ENCODE measurements around the gene AHCTF1.
"Not testable (repeated sequence)": the region's sequence is repeated elsewhere in the genome, so short reads cannot be mapped to it uniquely, and the experiment has no call there.

Gene AHCTF1

DNA sequence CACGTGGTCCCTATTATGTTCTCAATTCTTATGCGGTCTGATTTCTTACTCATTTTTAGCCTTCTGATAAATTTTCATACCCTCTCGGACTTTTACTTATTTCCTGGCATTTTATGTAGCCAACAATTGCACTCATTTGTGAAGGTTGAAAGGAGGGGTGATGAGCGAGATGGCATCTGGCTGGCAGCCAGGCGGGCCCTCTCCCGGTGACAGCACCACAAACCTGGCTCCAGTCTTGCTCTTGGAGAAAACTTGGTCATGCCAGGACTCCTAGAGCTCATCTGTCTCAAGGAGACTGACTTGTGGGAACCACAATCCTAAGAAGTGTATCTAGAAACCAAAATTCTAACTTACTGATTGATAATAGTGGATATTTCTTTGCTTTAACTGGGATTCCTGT, 14.6 kb upstream of the AHCTF1 start:
- H3K4me1 ChIP-seq (ENCODE audit: control insufficient read depth, insufficient read depth, low read length): no peaks in the 10 kb centered on the region
- H3K9me3 ChIP-seq (ENCODE audit: control insufficient read depth, low read length): no peaks in the 10 kb centered on the region
- no peaks in the 10 kb centered on the region for H3K27me3 ChIP-seq (ENCODE audit: control insufficient read depth, insufficient read depth, low read length)
- no peak overlapping the region for H3K9ac ChIP-seq (ENCODE audit: low read length)
- no peaks in the 10 kb centered on the region for H3K36me3 ChIP-seq (ENCODE audit: control insufficient read depth, insufficient read depth, low read length)
- no peak overlapping the region for H3K4me3 ChIP-seq (ENCODE audit: low read length)

DNA sequence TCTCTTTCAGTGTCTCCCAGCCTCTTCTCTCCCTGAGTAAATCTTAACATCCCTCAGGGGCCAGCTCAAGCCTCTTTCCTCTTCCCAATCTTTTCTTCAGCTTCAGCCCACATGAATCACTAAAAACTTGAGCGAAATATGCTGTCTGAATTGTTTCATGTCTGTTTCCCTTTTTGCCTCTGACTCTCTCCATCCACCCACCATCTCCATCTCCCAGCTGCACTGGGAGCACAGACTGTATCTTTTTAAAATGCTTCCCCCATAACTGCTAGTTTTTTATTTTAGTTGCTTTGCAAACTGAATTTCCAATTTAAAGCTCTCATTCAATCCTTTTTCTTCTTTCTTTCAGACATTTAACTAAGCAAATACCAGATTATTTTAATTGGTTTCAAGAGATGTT, 3.0 kb upstream of the AHCTF1 start:
- Histone ChIP-seq H3K9ac (ENCODE audit: low read length) (no peak overlapping the region), H3K27me3 (ENCODE audit: control insufficient read depth, insufficient read depth, low read length) (no peaks in the 10 kb centered on the region), H3K36me3 (ENCODE audit: control insufficient read depth, insufficient read depth, low read length) (no peaks in the 10 kb centered on the region), H3K4me1 (ENCODE audit: control insufficient read depth, insufficient read depth, low read length) (peaks cover 8% of the 10 kb centered on the region), H3K4me3 (ENCODE audit: low read length) (no peak overlapping the region), H3K9me3 (ENCODE audit: control insufficient read depth, low read length) (no peaks in the 10 kb centered on the region)

DNA sequence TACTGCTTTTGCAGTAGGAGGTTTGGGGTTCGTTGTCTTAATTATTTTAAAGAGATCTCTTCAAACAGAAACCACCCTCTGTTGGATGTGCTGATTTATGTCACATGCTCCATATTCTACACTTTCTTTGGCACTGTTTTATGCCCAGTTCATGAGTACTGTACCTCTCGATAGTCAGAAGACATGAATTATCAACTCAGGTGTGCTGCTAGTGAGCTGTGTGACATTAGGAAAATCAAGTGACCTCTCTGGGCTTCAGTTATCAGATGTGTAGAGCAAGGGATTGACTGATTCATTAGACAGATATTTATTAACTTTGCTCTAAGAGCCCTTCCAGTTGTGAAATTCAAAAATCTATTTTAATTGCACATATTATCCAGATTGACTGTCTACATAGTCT, 2.1 kb upstream of the AHCTF1 start:
- H3K4me3 ChIP-seq (ENCODE audit: low read length): no peak overlapping the region
- H3K27me3 ChIP-seq (ENCODE audit: control insufficient read depth, insufficient read depth, low read length): no peaks in the 10 kb centered on the region
- peaks cover 9% of the 10 kb centered on the region for H3K4me1 ChIP-seq (ENCODE audit: control insufficient read depth, insufficient read depth, low read length)
- no peaks in the 10 kb centered on the region for H3K9me3 ChIP-seq (ENCODE audit: control insufficient read depth, low read length)
- no peak overlapping the region for H3K9ac ChIP-seq (ENCODE audit: low read length)
- no peaks in the 10 kb centered on the region for H3K36me3 ChIP-seq (ENCODE audit: control insufficient read depth, insufficient read depth, low read length)

DNA sequence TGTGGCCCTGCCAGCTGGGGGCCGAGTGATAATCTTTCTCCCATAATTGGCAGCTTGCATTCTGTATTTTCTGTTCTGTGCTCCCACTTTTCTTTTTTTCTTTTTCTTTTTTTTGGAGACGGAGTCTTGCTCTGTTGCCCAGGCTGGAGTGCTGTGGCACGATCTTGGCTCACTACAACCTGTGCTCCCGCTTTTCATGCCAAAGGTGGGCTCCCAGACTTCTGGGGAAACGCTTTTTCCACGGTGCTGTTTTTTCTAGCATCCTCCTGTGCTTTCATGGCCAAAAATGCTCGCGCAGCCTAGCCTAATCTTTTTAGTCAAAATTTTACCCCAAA, 585 bp upstream of the AHCTF1 start:
- H3K4me3 ChIP-seq (ENCODE audit: low read length): peak overlapping the region; percentile 60
- peaks cover 9% of the 10 kb centered on the region for H3K4me1 ChIP-seq (ENCODE audit: control insufficient read depth, insufficient read depth, low read length)
- peak overlapping the region; percentile 77 for H3K9ac ChIP-seq (ENCODE audit: low read length)
- no peaks in the 10 kb centered on the region for H3K27me3 ChIP-seq (ENCODE audit: control insufficient read depth, insufficient read depth, low read length)
- H3K36me3 ChIP-seq (ENCODE audit: control insufficient read depth, insufficient read depth, low read length): no peaks in the 10 kb centered on the region
- H3K9me3 ChIP-seq (ENCODE audit: control insufficient read depth, low read length): no peaks in the 10 kb centered on the region

DNA sequence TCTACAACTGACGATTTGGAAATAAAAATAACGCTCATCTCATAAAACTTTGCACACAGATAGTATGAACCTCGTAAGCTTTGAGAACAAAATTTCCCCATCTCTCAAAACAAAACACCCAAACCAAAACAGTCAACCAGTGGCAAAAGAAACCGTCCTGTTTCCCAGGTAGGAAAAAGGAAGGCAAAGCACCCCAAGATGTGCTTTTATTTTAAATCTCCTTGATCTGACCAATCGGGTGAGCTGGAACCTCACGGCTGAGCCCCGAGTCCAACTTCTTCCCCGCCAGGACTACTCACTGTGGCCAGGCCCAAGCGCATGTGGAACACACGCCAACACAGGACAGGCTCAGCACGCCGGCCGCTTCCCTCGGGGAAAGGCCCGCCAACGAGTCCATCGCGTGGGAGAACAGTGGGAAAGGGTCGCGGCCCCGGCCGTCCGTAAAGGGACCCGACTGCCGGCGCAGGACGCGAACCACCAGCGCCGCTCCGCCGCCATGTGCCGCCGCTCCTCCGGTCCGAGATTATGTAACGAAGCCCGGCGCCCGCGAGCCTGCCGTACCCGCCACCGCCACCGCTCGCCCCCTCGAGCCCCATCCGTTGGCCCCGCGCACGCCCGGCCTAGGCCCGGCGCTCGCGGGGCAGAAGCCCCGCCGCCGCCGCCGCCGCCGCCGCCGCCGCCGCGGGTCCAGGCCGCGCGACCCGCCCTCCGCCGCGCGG, 759 bp downstream of the AHCTF1 start:
- H3K4me1 ChIP-seq (ENCODE audit: control insufficient read depth, insufficient read depth, low read length): peaks cover 9% of the 10 kb centered on the region
- H3K27me3 ChIP-seq (ENCODE audit: control insufficient read depth, insufficient read depth, low read length): no peaks in the 10 kb centered on the region
- peak overlapping the region; percentile 68 for H3K9ac ChIP-seq (ENCODE audit: low read length)
- H3K4me3 ChIP-seq (ENCODE audit: low read length): peak overlapping the region; percentile 54
- H3K9me3 ChIP-seq (ENCODE audit: control insufficient read depth, low read length): no peaks in the 10 kb centered on the region
- no peaks in the 10 kb centered on the region for H3K36me3 ChIP-seq (ENCODE audit: control insufficient read depth, insufficient read depth, low read length)

DNA sequence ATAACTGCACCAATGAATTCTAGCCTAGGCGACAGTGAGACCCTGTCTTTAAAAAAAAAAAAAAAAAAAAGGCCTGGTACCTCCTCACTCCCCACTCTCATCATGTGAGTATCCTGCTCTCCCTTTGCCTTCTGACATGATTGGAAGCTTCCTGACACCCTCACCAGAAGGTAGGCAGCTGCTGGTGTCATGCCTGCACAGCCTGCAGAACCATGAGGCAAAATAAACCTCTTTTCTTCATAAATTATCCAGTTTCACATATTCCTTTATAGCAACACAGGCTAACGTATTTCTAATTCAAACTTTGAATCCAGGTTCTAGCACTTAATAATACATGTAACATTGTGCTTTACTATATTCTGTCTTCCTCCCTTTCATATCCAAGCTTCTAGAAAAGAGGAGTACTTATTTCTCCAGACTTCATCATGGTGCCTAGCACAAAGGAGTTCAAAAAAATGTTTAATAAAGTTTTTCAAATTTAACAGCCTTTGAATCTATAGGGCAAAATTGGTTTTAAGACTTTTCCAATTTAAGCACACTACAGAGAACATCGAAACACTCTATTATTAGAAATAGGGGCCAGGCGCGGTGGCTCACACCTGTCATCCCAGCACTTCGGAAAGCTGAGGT, 5.6 kb downstream of the AHCTF1 start:
- Histone ChIP-seq H3K9me3 (ENCODE audit: control insufficient read depth, low read length) (no peaks in the 10 kb centered on the region), H3K4me3 (ENCODE audit: low read length) (no peak overlapping the region), H3K9ac (ENCODE audit: low read length) (no peak overlapping the region), H3K36me3 (ENCODE audit: control insufficient read depth, insufficient read depth, low read length) (no peaks in the 10 kb centered on the region), H3K4me1 (ENCODE audit: control insufficient read depth, insufficient read depth, low read length) (peaks cover 9% of the 10 kb centered on the region), H3K27me3 (ENCODE audit: control insufficient read depth, insufficient read depth, low read length) (no peaks in the 10 kb centered on the region)

DNA sequence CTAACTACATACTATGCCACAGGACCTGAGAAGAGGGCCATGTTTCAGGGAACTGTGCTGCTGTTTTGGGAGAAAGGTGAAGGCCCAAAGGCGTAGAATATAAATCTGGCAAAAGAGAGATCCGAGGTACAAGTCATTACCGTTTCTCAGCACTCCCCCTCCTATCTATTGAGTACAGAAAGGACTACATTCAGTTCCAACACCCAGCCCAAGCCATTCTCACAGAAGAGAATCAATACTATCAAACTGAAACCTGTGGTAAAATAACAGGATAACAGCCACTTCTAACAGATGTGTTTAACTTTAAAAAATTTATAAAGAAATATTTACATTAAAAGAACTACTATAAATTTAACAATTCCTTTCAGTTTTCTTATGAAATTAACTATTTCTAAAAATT, 7.8 kb downstream of the AHCTF1 start:
- no peaks in the 10 kb centered on the region for H3K9me3 ChIP-seq (ENCODE audit: control insufficient read depth, low read length)
- no peaks in the 10 kb centered on the region for H3K27me3 ChIP-seq (ENCODE audit: control insufficient read depth, insufficient read depth, low read length)
- no peak overlapping the region for H3K9ac ChIP-seq (ENCODE audit: low read length)
- H3K4me3 ChIP-seq (ENCODE audit: low read length): no peak overlapping the region
- no peaks in the 10 kb centered on the region for H3K36me3 ChIP-seq (ENCODE audit: control insufficient read depth, insufficient read depth, low read length)
- no peaks in the 10 kb centered on the region for H3K4me1 ChIP-seq (ENCODE audit: control insufficient read depth, insufficient read depth, low read length)

DNA sequence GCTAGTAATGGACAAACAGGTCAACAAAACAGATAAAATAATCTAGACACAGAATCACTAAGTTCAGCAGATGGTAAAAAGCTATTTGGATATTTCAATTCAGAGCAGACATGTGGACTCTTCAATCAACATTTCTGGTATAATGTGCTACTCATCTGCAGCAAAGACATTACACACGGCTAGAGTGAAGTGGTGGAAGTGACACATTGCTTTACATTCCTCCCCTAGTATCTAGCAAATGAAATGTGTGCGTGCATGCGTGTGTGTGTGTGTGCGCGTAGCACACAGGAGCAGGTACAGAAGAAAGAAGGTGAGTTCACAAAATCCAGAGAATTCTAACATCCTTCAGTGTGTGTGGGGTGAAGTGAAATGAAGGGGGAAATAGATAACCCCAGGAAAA, 8.3 kb downstream of the AHCTF1 start:
- Histone ChIP-seq H3K27me3 (ENCODE audit: control insufficient read depth, insufficient read depth, low read length) (no peaks in the 10 kb centered on the region), H3K36me3 (ENCODE audit: control insufficient read depth, insufficient read depth, low read length) (no peaks in the 10 kb centered on the region)

DNA sequence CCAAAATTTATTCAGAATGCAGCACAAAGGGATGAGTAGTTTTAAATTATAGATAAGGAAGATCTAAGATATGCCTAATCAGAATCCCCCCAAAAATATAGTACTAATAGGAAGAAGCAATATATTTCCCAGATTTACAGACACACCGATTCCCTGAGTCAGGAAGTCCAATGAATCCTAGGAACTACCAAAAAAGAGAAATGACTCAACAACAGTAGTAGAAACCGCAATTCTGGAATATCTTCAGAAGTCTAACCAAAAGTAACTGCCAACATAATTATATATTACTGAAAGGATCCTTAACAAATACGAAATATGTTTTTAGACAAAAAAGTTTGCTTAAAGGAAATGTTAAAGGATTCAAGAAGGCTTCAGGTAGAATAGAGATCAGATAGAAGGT, 10.3 kb downstream of the AHCTF1 start:
- H3K36me3 ChIP-seq (ENCODE audit: control insufficient read depth, insufficient read depth, low read length): no peaks in the 10 kb centered on the region
- H3K4me3 ChIP-seq (ENCODE audit: low read length): no peak overlapping the region
- H3K9me3 ChIP-seq (ENCODE audit: control insufficient read depth, low read length): no peaks in the 10 kb centered on the region
- no peaks in the 10 kb centered on the region for H3K27me3 ChIP-seq (ENCODE audit: control insufficient read depth, insufficient read depth, low read length)
- H3K4me1 ChIP-seq (ENCODE audit: control insufficient read depth, insufficient read depth, low read length): no peaks in the 10 kb centered on the region
- H3K9ac ChIP-seq (ENCODE audit: low read length): no peak overlapping the region

More for the DNA sequence above, 8.3 kb downstream of the AHCTF1 start:
- H3K9me3 ChIP-seq (ENCODE audit: control insufficient read depth, low read length): no peaks in the 10 kb centered on the region
- no peak overlapping the region for H3K9ac ChIP-seq (ENCODE audit: low read length)
- no peaks in the 10 kb centered on the region for H3K4me1 ChIP-seq (ENCODE audit: control insufficient read depth, insufficient read depth, low read length)
- no peak overlapping the region for H3K4me3 ChIP-seq (ENCODE audit: low read length)

DNA sequence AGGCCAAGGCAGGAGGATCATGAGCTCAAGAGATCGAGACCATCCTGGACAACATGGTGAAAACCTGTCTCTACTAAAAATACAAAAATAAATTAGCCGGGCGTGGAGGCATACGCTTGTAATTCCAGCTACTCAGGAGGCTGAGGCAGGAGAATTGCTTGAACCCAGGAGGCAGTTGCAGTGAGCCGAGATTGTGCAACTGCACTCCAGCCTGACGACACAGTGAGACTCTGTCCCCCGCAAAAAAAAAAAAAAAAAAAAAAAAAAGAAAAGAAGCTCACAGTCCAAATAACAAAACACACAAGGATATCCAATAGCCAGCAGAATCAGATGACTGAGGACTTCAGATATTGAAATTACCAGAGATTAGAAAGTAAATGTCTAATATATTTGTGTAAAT, 11.8 kb downstream of the AHCTF1 start:
- H3K27me3 ChIP-seq (ENCODE audit: control insufficient read depth, insufficient read depth, low read length): no peaks in the 10 kb centered on the region
- H3K36me3 ChIP-seq (ENCODE audit: control insufficient read depth, insufficient read depth, low read length): no peaks in the 10 kb centered on the region
- no peaks in the 10 kb centered on the region for H3K4me1 ChIP-seq (ENCODE audit: control insufficient read depth, insufficient read depth, low read length)
- H3K4me3 ChIP-seq (ENCODE audit: low read length): no peak overlapping the region
- H3K9ac ChIP-seq (ENCODE audit: low read length): no peak overlapping the region
- H3K9me3 ChIP-seq (ENCODE audit: control insufficient read depth, low read length): no peaks in the 10 kb centered on the region

DNA sequence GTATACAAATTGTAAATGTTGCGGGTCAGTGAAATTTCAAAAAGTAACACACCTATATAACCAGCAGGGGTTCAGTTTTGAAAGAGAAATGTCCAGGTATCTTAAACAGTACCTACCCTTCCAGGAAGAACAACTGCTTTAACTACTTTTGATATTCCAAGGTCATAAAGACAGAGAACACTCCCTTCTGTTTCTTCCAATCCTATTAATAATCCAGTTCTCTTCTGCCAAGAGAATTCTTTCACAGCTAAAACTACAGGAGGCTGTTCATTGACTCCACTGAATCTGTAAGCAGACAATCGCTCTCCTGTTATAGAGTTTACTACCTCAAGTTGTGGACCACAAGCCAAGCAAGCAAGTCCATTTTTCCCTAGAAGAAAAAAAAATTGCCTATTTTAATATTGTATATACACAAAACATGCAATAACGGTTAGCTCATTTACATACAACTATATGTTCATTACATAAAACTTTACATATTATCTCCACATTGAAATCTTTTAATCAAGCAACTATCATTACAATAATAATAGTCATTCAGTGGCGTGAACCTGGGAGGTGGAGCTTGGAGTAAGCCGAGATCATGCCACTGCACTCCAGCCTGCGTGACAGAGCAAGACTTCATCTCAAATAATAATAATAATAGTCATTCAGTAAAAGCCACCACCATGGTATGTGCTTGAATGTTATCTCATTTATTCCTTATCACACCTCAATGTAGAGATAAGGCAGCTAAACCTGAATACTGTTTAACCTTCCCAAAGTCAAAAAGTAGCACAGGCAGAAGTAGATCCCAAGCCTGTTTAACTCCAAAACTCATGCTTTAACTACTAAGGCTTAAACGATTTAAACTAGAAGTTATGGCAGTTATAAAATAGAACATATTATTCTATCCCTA, 15.5 kb downstream of the AHCTF1 start:
- H3K9ac ChIP-seq (ENCODE audit: low read length); H3K9me3 ChIP-seq (ENCODE audit: control insufficient read depth, low read length); H3K4me1 ChIP-seq (ENCODE audit: control insufficient read depth, insufficient read depth, low read length); H3K4me3 ChIP-seq (ENCODE audit: low read length); H3K27me3 ChIP-seq (ENCODE audit: control insufficient read depth, insufficient read depth, low read length); H3K36me3 ChIP-seq (ENCODE audit: control insufficient read depth, insufficient read depth, low read length): not testable (repeated sequence)

DNA sequence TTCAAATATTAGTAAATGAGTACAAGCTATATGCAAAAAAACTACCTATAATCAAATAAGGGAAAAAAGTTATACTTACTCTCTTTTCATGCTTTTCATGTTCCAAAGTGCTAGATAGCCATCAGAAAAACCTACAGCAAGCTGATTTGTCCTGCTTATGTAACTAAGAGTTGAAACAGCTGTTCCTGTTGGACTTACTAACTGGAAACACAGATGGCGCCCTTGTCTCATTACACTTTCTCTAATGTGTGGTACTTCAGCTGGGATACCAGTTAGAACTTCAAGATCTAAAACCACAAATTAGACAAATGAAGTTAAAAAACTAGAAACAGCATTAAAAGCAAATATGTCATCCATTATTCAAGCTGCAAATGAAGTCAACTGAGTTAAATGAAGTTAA, 24.3 kb downstream of the AHCTF1 start:
- Histone ChIP-seq H3K4me1 (ENCODE audit: control insufficient read depth, insufficient read depth, low read length) (no peaks in the 10 kb centered on the region), H3K36me3 (ENCODE audit: control insufficient read depth, insufficient read depth, low read length) (peaks cover 5% of the 10 kb centered on the region), H3K9me3 (ENCODE audit: control insufficient read depth, low read length) (no peaks in the 10 kb centered on the region), H3K9ac (ENCODE audit: low read length) (no peak overlapping the region), H3K4me3 (ENCODE audit: low read length) (no peak overlapping the region), H3K27me3 (ENCODE audit: control insufficient read depth, insufficient read depth, low read length) (no peaks in the 10 kb centered on the region)

Data from mucosa of stomach (tissue), 1 donor.